ENCODE results near the gene ABCC2.
"Not testable (repeated sequence)": the region's sequence is repeated elsewhere in the genome, so short reads cannot be mapped to it uniquely, and the experiment has no call there.

Gene ABCC2

GRCh38 chr10:99894613-99895012, 112.2 kb downstream of the ABCC2 start:
- DNase-seq (ENCODE audit: low read depth, low spot score): no peak

- DNase-seq (ENCODE audit: low read depth, low spot score): not testable (repeated sequence)
These were observed 112.6 kb downstream of the ABCC2 start for GRCh38 chr10:99895066-99895465.

DNA sequence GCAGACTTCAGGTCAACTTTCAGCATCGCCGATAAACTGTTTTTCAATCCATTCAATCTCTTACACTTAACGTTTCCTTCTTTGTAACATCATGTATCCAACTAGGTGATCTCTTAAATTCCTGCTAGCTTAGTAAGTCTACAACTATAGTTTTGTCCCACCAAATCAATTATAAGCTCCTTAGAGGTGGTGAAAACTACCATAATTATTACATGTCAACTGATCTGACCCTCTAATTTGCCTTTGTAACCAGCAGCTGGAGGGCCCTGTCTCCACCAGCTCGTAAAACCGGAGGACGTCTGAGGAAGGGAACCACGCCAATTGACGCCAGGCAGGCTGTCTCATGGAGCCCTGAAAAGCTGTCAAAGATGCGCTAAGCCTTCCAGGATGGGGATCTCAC, 113.4 kb downstream of the ABCC2 start:
- no peak for DNase-seq (ENCODE audit: low read depth, low spot score)

Measured in smooth muscle cell of the brain vasculature (primary cell).